ENCODE results near the gene PTTG1IP. TPM values are rescaled to one million over a fixed set of nuclear protein-coding genes. Genes with fewer than 3 reads are reported as not detected.
A peak's percentile ranks its signal among the peaks of the same experiment; 100 is the strongest.

PTTG1IP gene
- 217 TPM for polyA plus RNA-seq (2012; ENCODE audit: insufficient read depth, insufficient read length, low read depth)

GRCh38 chr21:44873356-44874239 is at the start of gene PTTG1IP:
Gene PTTG1IP, minus strand, starts transcription at chr21:44873690. Its CDS starts 74 bp downstream, at chr21:44873616.
- H3K36me3 ChIP-seq = no peaks in the 10 kb centered on the region
- no peaks in the 10 kb centered on the region for H3K9me3 ChIP-seq
- no peaks in the 10 kb centered on the region for H3K4me1 ChIP-seq
- H3K27me3 ChIP-seq = peaks cover 43% of the 10 kb centered on the region
- peak; percentile 100 for DNase-seq
- H3K4me3 ChIP-seq (ENCODE audit: low read depth, low read length) = peak within 1 kb of the TSS; percentile 89
- TF ChIP-seq, protein P1, sequence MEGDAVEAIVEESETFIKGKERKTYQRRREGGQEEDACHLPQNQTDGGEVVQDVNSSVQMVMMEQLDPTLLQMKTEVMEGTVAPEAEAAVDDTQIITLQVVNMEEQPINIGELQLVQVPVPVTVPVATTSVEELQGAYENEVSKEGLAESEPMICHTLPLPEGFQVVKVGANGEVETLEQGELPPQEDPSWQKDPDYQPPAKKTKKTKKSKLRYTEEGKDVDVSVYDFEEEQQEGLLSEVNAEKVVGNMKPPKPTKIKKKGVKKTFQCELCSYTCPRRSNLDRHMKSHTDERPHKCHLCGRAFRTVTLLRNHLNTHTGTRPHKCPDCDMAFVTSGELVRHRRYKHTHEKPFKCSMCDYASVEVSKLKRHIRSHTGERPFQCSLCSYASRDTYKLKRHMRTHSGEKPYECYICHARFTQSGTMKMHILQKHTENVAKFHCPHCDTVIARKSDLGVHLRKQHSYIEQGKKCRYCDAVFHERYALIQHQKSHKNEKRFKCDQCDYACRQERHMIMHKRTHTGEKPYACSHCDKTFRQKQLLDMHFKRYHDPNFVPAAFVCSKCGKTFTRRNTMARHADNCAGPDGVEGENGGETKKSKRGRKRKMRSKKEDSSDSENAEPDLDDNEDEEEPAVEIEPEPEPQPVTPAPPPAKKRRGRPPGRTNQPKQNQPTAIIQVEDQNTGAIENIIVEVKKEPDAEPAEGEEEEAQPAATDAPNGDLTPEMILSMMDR (IDR thresholded peaks at IDR 0.05; ENCODE audit: low read depth, low read length) = no peak

GRCh38 chr21:44921928-44922327 is 48.4 kb upstream of the PTTG1IP start:
- no peak for DNase-seq
- no peaks in the 10 kb centered on the region for H3K9me3 ChIP-seq
- peaks cover 90% of the 10 kb centered on the region for H3K27me3 ChIP-seq
- no peaks in the 10 kb centered on the region for H3K4me1 ChIP-seq
- TF ChIP-seq, protein P1 (IDR thresholded peaks at IDR 0.05; ENCODE audit: low read depth, low read length) = no peak
- no peak overlapping the region for H3K4me3 ChIP-seq (ENCODE audit: low read depth, low read length)
- no peaks in the 10 kb centered on the region for H3K36me3 ChIP-seq

- no peaks in the 10 kb centered on the region for H3K4me1 ChIP-seq
- DNase-seq = no peak
- H3K9me3 ChIP-seq = no peaks in the 10 kb centered on the region
- H3K4me3 ChIP-seq (ENCODE audit: low read depth, low read length) = no peak within 1 kb of the TSS
- TF ChIP-seq, protein P1 (IDR thresholded peaks at IDR 0.05; ENCODE audit: low read depth, low read length) = no peak
- no peaks in the 10 kb centered on the region for H3K36me3 ChIP-seq
- H3K27me3 ChIP-seq = peaks cover 81% of the 10 kb centered on the region
These were observed 47.5 kb upstream of the PTTG1IP start, which contains the start of gene ITGB2 for GRCh38 chr21:44920694-44921604. Gene ITGB2, minus strand, starts transcription at chr21:44920899. Its CDS starts 10,117 bp downstream, at chr21:44910782.

- no peak for DNase-seq
- Histone ChIP-seq H3K27me3 (peaks cover 74% of the 10 kb centered on the region), H3K9me3 (no peaks in the 10 kb centered on the region), H3K4me1 (no peaks in the 10 kb centered on the region), H3K36me3 (no peaks in the 10 kb centered on the region), H3K4me3 (ENCODE audit: low read depth, low read length) (no peak overlapping the region)
- TF ChIP-seq, protein P1 (IDR thresholded peaks at IDR 0.05; ENCODE audit: low read depth, low read length) = no peak
These were observed 46.6 kb upstream of the PTTG1IP start for GRCh38 chr21:44919913-44920693.

DNA sequence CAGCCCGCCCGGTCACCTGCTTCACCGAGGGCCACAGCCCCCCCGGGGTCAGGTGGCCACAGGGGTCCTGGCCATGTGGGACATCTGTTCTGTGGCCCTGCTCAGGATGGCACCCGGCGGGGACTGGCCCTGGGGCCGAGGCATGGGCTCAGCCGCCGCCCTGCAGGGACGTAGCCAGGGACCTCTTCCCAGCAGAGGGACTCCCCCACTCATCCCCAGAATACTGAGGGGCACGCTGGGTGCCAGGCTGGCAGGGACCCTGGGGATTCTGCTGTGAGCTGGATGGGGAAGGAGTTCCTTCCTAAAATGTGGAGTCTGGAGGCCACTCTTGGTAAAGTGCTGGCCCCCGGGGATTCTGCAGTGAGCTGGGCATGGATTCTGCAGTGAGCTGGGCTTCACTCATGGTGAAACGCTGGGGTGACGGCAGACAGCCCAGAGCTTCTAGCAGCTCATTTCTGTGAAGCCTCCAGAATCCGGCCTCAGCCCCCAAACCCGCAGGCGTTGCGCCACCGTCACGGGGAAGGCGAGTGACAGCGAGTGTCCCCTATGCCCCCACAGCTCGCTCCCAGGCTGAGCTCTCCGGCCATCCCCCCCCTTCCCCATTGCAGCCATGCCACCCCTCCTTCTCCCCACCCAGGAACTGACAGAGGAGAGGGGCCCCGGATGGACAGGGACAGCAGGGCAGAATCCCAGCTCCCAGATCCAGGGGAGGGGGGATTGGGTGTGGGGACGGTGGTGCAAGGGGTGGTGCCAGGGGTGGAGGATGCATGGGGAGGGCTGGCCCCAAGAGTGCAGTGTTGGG is 45.8 kb upstream of the PTTG1IP start:
- no peak for DNase-seq
- H3K4me3 ChIP-seq (ENCODE audit: low read depth, low read length) = no peak overlapping the region
- TF ChIP-seq, protein P1 (IDR thresholded peaks at IDR 0.05; ENCODE audit: low read depth, low read length) = no peak
- no peaks in the 10 kb centered on the region for H3K36me3 ChIP-seq
- H3K9me3 ChIP-seq = no peaks in the 10 kb centered on the region
- peaks cover 66% of the 10 kb centered on the region for H3K27me3 ChIP-seq
- H3K4me1 ChIP-seq = no peaks in the 10 kb centered on the region

Measured in BE2C (cell line).